Measurements from ENCODE around the gene ATP9A.

- TF ChIP-seq POLR2AphosphoS5 (IDR thresholded peaks at IDR 0.05; ENCODE audit: insufficient read depth in 1 of 2, low read depth in 1 of 2): no peak
- no peak for TF ChIP-seq CTCF (IDR thresholded peaks at IDR 0.05)
- no peak for TF ChIP-seq POLR2A (IDR thresholded peaks at IDR 0.05)
These were observed 33.1 kb upstream of the ATP9A start for GRCh38 chr20:51801122-51801822.
